HepG2 (cell line): ENCODE measurements around the gene RAB6A. TPM values are rescaled to one million over a fixed set of nuclear protein-coding genes. Genes with fewer than 3 reads are reported as not detected.

Source experiments
- ATAC-seq: fragments of 200-7000 bp; cut with Tn5 transposase; 3 replicates; pipeline ENCODE4 v1.9.1; 2020; ENCODE audit warnings: mild to moderate bottlenecking, moderate library complexity
- BruUV-seq: library from RNA; stranded (reverse); fragments of 400-500 nt; replicated peaks from 2 replicates; lab custom pipeline; 2021; lab: Mats Ljungman, UMichigan
- CTCF ChIA-PET: fragments of 300-600 bp; formaldehyde crosslinking; extraction: SDS; loops from one replicate; lab custom pipeline; 2021; ENCODE audit warnings: low total read pairs, inconsistent platforms, low intra/inter-chr PET ratio; lab: Yijun Ruan, JAX
- POLR2A ChIA-PET: fragments of 350-600 bp; sonication (Branson Sonifier 250); formaldehyde crosslinking; loops from one replicate; lab custom pipeline; 2020; ENCODE audit warnings: antibody characterized with exemption, inconsistent platforms; lab: Yijun Ruan, JAX
- DNase-seq: peaks from one replicate; pipeline ENCODE4 v3.0.0-alpha.2; 2015; ENCODE audit warnings: low spot score
- FAIRE-seq: peaks from 3 replicates; lab custom pipeline; 2011; peaks lifted over from hg19 to GRCh38; lab: Jason Lieb, UNC
- H2AFZ ChIP-seq: one replicate; pipeline ENCODE4 v1.6.1; 2011; ENCODE audit warnings: low read length, inconsistent platforms
- H3K27ac ChIP-seq: fragments of 300-600 bp; 3 replicates; pipeline ENCODE4 v1.8.0; 2011; ENCODE audit warnings: mixed run types, mild to moderate bottlenecking, mixed read lengths, low read length, inconsistent platforms; ENCODE audit not compliant: insufficient read depth; ENCODE audit errors: extremely low read length
- H3K27me3 ChIP-seq, 2 experiments: fragments of 200-600 bp in 1 of 2; 2 replicates in 1 of 2; 3 replicates in 1 of 2; pipeline versions ENCODE4 v1.6.0 to v1.8.0; 2011; ENCODE audit warnings: low read length in 2 of 2, mild to moderate bottlenecking in 2 of 2, moderate library complexity in 2 of 2, inconsistent platforms in 1 of 2; ENCODE audit not compliant: insufficient read depth in 2 of 2, control insufficient read depth in 1 of 2
- H3K36me3 ChIP-seq, 2 experiments: fragments of 200-600 bp in 1 of 2; replicated peaks in 1 of 2; 2 replicates in 1 of 2; 3 replicates in 1 of 2; pipeline versions ENCODE4 v1.5.1 to v1.8.0; 2011; ENCODE audit warnings: low read length in 2 of 2, inconsistent platforms in 1 of 2; ENCODE audit not compliant: insufficient read depth in 2 of 2, control insufficient read depth in 1 of 2
- H3K4me1 ChIP-seq: 2 replicates; pipeline ENCODE4 v1.5.1; 2012; ENCODE audit warnings: low read length, inconsistent platforms; ENCODE audit not compliant: insufficient read depth
- H3K4me2 ChIP-seq: 2 replicates; pipeline ENCODE4 v1.6.0; 2011; ENCODE audit warnings: low read depth, low read length, inconsistent platforms
- H3K4me3 ChIP-seq, 3 experiments: fragments of 200-600 bp in 1 of 3; sonication (generic), shearing (Covaris generic) in 1 of 3; replicated peaks in 1 of 3; 2 replicates each; pipeline ENCODE4 v1.5.1; 2011 to 2016; ENCODE audit warnings: low read length in 3 of 3, inconsistent platforms in 2 of 3, low read depth in 2 of 3, mild to moderate bottlenecking in 2 of 3, control low read depth in 1 of 3, mixed read lengths in 1 of 3; ENCODE audit not compliant: insufficient read depth in 1 of 3
- H3K79me2 ChIP-seq: one replicate; pipeline ENCODE4 v1.6.1; 2011; ENCODE audit warnings: low read length, inconsistent platforms; ENCODE audit not compliant: insufficient read depth
- H3K9ac ChIP-seq: 2 replicates; pipeline ENCODE4 v1.6.0; 2011; ENCODE audit warnings: mild to moderate bottlenecking, low read depth, low read length, inconsistent platforms; ENCODE audit not compliant: insufficient read depth
- H3K9me3 ChIP-seq: 2 replicates; pipeline ENCODE4 v1.5.1; 2012; ENCODE audit warnings: mild to moderate bottlenecking, low read length
- H4K20me1 ChIP-seq: 2 replicates; pipeline ENCODE4 v1.6.0; 2011; ENCODE audit warnings: inconsistent platforms, mild to moderate bottlenecking, low read length, moderate library complexity; ENCODE audit not compliant: insufficient read depth
- BCL3 ChIP-seq: sonication (generic); formaldehyde crosslinking; IDR thresholded peaks from 2 replicates; pipeline ENCODE4 v1.5.1; 2020; ENCODE audit warnings: mild to moderate bottlenecking, missing genetic modification reagents, moderate library complexity
- EED ChIP-seq: sonication (generic); formaldehyde crosslinking; IDR thresholded peaks from 2 replicates; pipeline ENCODE4 v1.5.0; 2020; ENCODE audit warnings: mild to moderate bottlenecking, missing genetic modification reagents
- HMGXB3 ChIP-seq: sonication (generic); formaldehyde crosslinking; IDR thresholded peaks from 2 replicates; pipeline ENCODE4 v1.4.0; 2020; ENCODE audit warnings: missing genetic modification reagents, borderline replicate concordance
- MAX ChIP-seq: IDR thresholded peaks from 2 replicates; pipeline ENCODE4 v1.6.1; 2012; ENCODE audit warnings: inconsistent platforms
- MAZ ChIP-seq, 2 experiments: sonication (generic) in 1 of 2; formaldehyde crosslinking in 1 of 2; IDR thresholded peaks; 2 replicates each; pipeline versions ENCODE4 v1.5.0 to v1.6.1; 2012 to 2020; ENCODE audit warnings: low read depth in 2 of 2, mild to moderate bottlenecking in 2 of 2, borderline replicate concordance in 1 of 2, improper control_type of control experiment in 1 of 2, low read length in 1 of 2, missing genetic modification reagents in 1 of 2, moderate library complexity in 1 of 2
- RXRA ChIP-seq: sonication (generic); formaldehyde crosslinking; IDR thresholded peaks from 2 replicates; pipeline ENCODE4 v1.5.1; 2020; ENCODE audit warnings: missing genetic modification reagents
- ZFP41 ChIP-seq: sonication (generic); formaldehyde crosslinking; IDR thresholded peaks from 2 replicates; pipeline ENCODE4 v1.4.0; 2020; ENCODE audit warnings: mild to moderate bottlenecking, missing genetic modification reagents, borderline replicate concordance
- ZNF891 ChIP-seq: sonication (generic); formaldehyde crosslinking; IDR thresholded peaks from 2 replicates; pipeline ENCODE4 v1.5.0; 2020; ENCODE audit warnings: mild to moderate bottlenecking, missing genetic modification reagents
- WGBS: methylation state at CpG from one replicate; pipeline ENCODE4 v1.1.6; 2017; ENCODE audit warnings: low lambda C conversion rate; 5-methylcytosine and 5-hydroxymethylcytosine counted together
- in situ Hi-C: cut with HindIII; loops from 2 replicates; pipeline ENCODE4 v1.10.0; 2017; ENCODE audit warnings: low pct_unique_long_range_greater_than_20kb; ENCODE audit not compliant: extremely low pct_ligation_motif_present
- intact Hi-C: fragments of 100-400 bp; cut with micrococcal nuclease; formaldehyde crosslinking; loops from one replicate; pipeline ENCODE4 v1.10.0; 2022; ENCODE audit not compliant: unreplicated experiment
- polyA plus RNA-seq, 8 experiments: library from polyadenylated mRNA; depleted of rRNA in 3 of 8; stranded (reverse) in 7 of 8; unstranded in 1 of 8; fragments of >200 nt; fragmentation: Illumina TruSeq in 4 of 8; extraction: Trizol in 4 of 8; gene quantifications; 2 replicates each; pipeline versions ENCODE4 v1.2.1 to v1.2.3, GENCODE V29; 2011 to 2016; ENCODE audit warnings: low read depth in 4 of 8, missing spikeins in 1 of 8, mixed read lengths in 1 of 8; ENCODE audit not compliant: insufficient read depth in 1 of 8
- total RNA-seq, 5 experiments: library from RNA; depleted of rRNA; stranded (reverse); fragments of >200 nt; fragmentation: Illumina TruSeq; extraction: Trizol; gene quantifications; 2 replicates each; pipeline ENCODE4 v1.2.3, GENCODE V29; 2016; ENCODE audit warnings: low read depth in 1 of 5
- TF ChIP-seq, protein P1 (sequence below): sonication (generic); formaldehyde crosslinking; IDR thresholded peaks from 2 replicates; pipeline ENCODE4 v1.4.0; 2020; ENCODE audit warnings: mild to moderate bottlenecking, missing genetic modification reagents
- TF ChIP-seq, protein P2 (sequence below): sonication (generic); formaldehyde crosslinking; IDR thresholded peaks from 2 replicates; pipeline ENCODE4 v1.8.1; 2023; ENCODE audit warnings: mild to moderate bottlenecking, missing genetic modification reagents

Gene RAB6A
- total and polyA plus RNA-seq, 2 of the 13 experiments (the other 11 are each of a cell fraction or from before 2014, with no cell fraction given), result 74.3 to 121 TPM

- TF ChIP-seq, protein P1, sequence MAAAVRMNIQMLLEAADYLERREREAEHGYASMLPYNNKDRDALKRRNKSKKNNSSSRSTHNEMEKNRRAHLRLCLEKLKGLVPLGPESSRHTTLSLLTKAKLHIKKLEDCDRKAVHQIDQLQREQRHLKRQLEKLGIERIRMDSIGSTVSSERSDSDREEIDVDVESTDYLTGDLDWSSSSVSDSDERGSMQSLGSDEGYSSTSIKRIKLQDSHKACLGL, result 0 out of 2 replicates have a peak, but pooled peaks have one; percentile 22
- TF ChIP-seq, protein P2, sequence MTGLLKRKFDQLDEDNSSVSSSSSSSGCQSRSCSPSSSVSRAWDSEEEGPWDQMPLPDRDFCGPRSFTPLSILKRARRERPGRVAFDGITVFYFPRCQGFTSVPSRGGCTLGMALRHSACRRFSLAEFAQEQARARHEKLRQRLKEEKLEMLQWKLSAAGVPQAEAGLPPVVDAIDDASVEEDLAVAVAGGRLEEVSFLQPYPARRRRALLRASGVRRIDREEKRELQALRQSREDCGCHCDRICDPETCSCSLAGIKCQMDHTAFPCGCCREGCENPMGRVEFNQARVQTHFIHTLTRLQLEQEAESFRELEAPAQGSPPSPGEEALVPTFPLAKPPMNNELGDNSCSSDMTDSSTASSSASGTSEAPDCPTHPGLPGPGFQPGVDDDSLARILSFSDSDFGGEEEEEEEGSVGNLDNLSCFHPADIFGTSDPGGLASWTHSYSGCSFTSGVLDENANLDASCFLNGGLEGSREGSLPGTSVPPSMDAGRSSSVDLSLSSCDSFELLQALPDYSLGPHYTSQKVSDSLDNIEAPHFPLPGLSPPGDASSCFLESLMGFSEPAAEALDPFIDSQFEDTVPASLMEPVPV, result no peak
- peak; percentile 35; the same call in 1 of the 2 replicates for TF ChIP-seq RXRA
These were observed 99.7 kb downstream of the RAB6A start (continued) for GRCh38 chr11:73661035-73661628.

- DNase-seq (no peak), FAIRE-seq (no peak)
- no peak overlapping the region for H3K9ac ChIP-seq
- TF ChIP-seq EED (CRISPR knock-in tag) (peak; percentile 55; the same call in 1 of the 2 replicates), MAX (no peak), ZNF891 (CRISPR knock-in tag) (0 out of 2 replicates have a peak, but pooled peaks have one; percentile 59), ZFP41 (CRISPR knock-in tag) (0 out of 2 replicates have a peak, but pooled peaks have one; percentile 34), HMGXB3 (no peak), BCL3 (CRISPR knock-in tag) (0 out of 2 replicates have a peak, but pooled peaks have one; percentile 46), MAZ (IDR thresholded peaks at IDR 0.05; ENCODE audit: borderline replicate concordance, low read depth, low read length) (no peak), MAZ (CRISPR knock-in tag; IDR thresholded peaks at IDR 0.05; ENCODE audit: low read depth) (0 out of 2 replicates have a peak, but pooled peaks have one; percentile 7)
These were observed 100.3 kb downstream of the RAB6A start for GRCh38 chr11:73660497-73661034.

More at GRCh38 chr11:73660497-73661034, 100.3 kb downstream of the RAB6A start:
- ChIA-PET CTCF (interaction anchor here (0.7 to 4.9 kb wide), 5 partner anchors 32 to 257 kb away, joined by 4 to 59 read pairs (median 6); no protein-coding TSS in a partner anchor), POLR2A (interaction anchor here (1.2 to 2.6 kb wide), 2 partner anchors 12 to 35 kb away, joined by 4 to 7 read pairs; no protein-coding TSS in a partner anchor)
- H3K27ac ChIP-seq, result no peak overlapping the region
- no TSS peak for BruUV-seq
- H3K79me2 ChIP-seq, result no peaks in the 10 kb centered on the region
- H3K4me3 ChIP-seq, result no peak overlapping the region
- no peak overlapping the region for H2AFZ ChIP-seq
- in situ Hi-C loops, result loop anchor here (5.0 kb wide), 2 partner anchors 33 to 258 kb away; no protein-coding TSS in a partner anchor
- H3K4me2 ChIP-seq, result no peak overlapping the region
- WGBS, result 89% methylated on average over 8 of the region's 25 CpGs
- intact Hi-C loops, result loop anchor here (1.0 to 2.0 kb wide), 2 partner anchors 35 to 258 kb away; no protein-coding TSS in a partner anchor
- no peaks in the 10 kb centered on the region for H3K27me3 ChIP-seq
- peaks cover 16 to 45% of the 10 kb centered on the region in 2 experiments for H3K36me3 ChIP-seq
- no peaks in the 10 kb centered on the region; the same call in 1 of the 2 replicates for H3K4me1 ChIP-seq
- no peaks in the 10 kb centered on the region for H4K20me1 ChIP-seq
- H3K9me3 ChIP-seq, result no peaks in the 10 kb centered on the region
- peak; percentile 10; the same call in 2 of the 3 replicates for ATAC-seq
